Germinal center (tissue), 1 donor: Measurements from ENCODE around the gene FAM53B.

Source experiments
- DNase-seq: peaks from one replicate; pipeline ENCODE4 v3.0.0; 2012; ENCODE audit warnings: mixed read lengths, low spot score

Gene FAM53B

DNA sequence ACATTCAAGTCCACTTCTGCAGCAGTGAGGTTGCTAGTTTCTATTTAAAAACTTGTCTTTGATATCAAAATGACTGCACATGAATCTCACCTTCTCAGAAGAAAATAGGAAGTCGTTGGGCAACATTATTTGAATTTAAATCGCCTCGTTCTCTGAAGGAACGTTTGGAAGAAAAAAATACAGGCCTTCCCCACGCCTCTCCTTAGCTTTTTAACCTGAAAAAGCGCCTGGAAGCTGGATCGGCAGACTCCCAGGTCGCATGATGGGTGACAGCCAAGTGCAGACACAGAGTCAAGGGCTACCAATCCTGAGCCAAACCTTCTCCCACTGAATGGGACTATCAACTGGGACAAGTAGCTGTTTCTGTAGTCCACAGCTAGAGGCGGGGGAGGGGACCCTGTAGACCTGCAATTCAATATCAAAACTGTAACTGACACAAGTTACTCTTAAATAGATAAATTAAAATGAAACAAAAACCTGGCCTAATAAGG lies 2.2 kb downstream of the FAM53B start:
- no peak for DNase-seq

DNA sequence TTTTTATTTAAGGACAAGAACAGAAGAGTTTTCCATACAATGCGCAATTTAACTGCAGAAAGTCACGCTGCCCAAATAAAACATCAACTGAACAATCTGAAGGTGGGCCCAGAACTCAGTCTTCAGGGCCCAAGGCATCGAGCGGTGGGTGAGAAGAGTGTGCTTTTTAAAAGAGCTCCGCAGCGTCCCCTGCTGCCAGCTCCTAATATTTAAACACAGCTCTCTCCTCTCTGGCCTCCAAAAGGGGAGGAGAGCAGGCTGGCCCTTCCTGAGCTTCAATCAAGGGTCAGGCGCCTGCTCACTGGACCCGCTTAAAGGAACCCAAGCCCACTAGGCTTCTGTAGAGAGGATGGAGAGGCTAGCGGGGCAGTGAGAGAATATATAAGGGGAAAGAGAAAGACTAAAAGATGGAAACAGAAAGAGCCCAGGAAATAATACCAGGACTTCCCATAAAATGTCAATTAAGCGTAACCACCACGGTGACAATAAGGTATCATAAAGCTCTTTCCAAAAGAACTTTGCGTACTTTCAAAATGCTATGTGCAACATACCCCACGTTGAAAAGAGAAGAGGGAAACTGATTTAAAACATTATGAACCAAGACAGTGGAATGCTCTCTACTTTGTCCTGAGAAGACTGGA lies 2.8 kb downstream of the FAM53B start:
- DNase-seq = peak; percentile 80

GRCh38 chr10:124740369-124741280 lies 3.6 kb downstream of the FAM53B start:
- peak; percentile 71 for DNase-seq

GRCh38 chr10:124739986-124740368 lies 4.2 kb downstream of the FAM53B start:
- DNase-seq = no peak

DNA sequence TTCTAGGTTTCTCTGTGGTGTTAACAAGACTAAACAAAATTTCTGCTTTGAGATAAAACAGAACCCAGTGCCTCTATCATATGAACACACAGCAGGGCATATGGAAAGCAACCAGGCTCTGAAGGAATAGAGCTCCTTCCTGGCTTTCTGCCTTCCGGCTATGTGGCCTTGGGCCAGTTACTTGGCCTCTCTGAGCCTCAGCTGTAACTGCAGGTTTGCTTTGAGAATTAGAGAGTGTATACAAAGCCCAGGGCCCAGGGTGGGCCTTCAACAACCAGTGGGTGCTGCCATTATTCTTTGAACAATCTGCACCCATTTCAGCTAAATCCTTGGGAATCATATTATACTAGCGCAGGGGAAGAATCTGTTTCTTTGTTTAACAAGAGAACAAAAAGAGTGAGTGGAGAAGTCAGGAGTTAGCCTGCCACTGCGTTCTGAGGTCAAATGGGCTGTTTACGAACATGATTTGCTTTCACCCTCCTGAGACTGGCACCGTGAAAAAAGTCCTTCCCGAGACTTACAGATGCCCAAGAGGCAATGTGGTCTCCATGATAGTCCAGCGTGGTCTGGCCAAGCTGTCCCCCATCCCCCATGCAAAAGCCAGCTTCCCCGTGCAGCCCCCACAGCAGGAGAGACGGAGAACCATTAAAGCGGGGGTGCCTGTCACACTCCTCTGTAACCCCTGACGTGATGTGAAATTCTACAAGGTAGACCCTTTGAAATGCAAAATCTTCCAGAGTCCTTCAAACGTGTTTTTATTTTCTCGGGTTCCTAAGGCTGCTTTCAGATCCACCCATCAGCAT lies 4.9 kb downstream of the FAM53B start:
- no peak for DNase-seq

- DNase-seq = no peak
Observed at GRCh38 chr10:124738441-124738840, 5.7 kb downstream of the FAM53B start.

- DNase-seq = no peak
Observed at GRCh38 chr10:124737708-124738107, 6.5 kb downstream of the FAM53B start.

GRCh38 chr10:124737221-124737620 lies 7.0 kb downstream of the FAM53B start:
- DNase-seq = no peak

GRCh38 chr10:124736491-124737136 lies 7.6 kb downstream of the FAM53B start:
- DNase-seq = no peak

- no peak for DNase-seq
Observed at GRCh38 chr10:124735491-124736286, 8.5 kb downstream of the FAM53B start.

- DNase-seq = no peak
Observed at GRCh38 chr10:124734311-124735166, 9.6 kb downstream of the FAM53B start.

DNA sequence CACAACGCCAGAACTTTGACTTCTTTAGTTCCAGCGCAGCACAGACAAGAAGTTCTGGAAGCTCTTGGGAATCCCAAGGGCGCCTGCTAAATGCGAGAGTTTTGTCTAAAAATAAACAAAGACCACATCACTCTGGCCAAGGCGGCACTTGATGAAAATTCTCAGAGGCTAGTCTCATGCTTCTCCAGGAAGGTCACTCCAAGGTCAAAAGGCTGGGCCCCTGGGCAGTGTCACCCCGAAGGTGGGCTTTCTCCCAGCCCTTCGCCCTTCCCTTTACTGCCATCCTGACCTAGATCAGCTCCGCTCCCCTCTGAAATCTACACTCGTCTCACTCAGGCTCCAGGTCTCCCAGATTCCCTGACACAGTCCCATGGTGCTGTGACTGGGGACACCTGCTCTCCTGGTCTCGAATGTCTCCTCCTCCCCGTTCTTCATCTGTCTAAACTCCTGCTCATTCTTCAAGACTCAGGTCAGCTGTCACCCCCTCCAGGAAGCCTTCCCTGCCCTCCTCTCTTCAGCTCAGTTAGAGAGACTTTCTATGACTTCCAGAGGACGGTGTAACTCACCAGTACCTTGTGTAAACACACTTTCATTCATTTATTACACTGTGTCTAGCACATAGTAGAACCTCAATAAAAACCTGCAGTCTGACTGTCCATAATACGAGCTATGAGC lies 10.5 kb downstream of the FAM53B start:
- DNase-seq = no peak

DNA sequence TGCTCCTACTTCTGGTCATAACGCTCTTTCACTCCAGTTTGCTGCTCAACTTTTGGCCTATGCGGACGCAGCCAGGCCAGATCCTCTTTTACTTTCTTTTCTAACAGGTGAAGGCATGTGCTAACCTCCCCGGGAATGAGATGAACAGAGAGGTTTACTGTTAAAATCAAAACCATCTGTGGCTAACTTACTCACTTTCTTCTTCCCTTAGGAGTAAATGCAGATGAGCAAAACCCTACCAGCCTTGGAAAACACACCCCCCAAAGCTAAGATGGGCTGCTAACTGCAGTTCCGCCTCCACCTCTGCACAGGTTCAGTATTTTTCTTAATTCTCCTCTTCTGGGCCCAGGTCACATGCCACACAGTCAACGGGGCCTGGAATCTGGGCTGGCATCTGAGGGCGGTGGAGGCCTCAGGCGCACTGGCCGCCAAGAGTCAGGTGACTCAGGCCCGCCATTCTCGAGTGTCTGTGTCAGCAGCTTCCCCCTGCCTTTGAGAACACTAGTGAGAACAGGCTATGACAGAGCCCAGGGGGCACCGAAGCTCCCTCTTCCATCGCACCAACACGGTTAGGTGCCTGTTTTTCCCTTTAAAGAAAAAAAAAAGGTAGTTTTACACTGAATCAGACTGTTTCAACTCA lies 11.1 kb downstream of the FAM53B start:
- no peak for DNase-seq

- DNase-seq = no peak
Observed at GRCh38 chr10:124731551-124731950, 12.6 kb downstream of the FAM53B start.

GRCh38 chr10:124730790-124731189 lies 13.4 kb downstream of the FAM53B start:
- no peak for DNase-seq

- no peak for DNase-seq
Observed at GRCh38 chr10:124728830-124729661, 15.1 kb downstream of the FAM53B start.

DNA sequence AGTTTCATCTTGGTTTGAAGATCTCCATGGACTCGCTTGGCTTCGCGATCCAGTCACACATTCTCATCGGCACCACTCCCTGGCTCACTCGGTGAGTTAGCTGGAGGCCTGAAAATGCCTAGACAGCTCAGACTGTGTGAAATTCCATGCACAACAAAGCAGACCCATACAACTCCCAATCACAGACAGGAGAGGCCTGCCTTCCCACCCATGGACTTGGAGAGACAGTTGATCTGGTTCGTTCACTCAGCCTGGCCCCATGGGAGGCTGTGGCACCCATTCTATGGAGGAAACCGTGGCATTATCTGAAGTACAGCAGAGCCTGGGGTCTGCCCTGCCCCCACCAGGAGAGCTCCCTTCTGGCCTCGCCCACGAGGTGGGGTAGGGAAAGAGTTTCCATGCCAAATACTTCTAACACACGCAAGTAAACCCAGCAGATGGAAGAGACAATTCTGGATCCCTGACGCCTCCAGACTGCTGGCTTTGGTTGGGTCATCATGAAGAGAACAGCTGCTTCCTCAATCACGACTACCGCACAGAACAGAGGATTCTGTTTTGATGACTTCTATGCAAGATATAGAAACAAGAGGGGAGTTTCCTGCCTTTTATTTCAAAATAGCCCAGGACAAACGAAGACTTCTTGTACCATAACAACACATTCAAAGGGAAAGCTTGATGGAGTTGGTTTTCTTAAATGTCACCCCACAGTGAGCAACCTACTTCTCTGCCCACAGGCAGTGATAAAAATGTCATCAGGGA lies 15.9 kb downstream of the FAM53B start:
- peak; percentile 52 for DNase-seq
